ENCODE results near the gene OBP2B. TPM values are rescaled to one million over a fixed set of nuclear protein-coding genes. Genes with fewer than 3 reads are reported as not detected.
"Not testable (repeated sequence)": the region's sequence is repeated elsewhere in the genome, so short reads cannot be mapped to it uniquely, and the experiment has no call there.

OBP2B gene, protein sequence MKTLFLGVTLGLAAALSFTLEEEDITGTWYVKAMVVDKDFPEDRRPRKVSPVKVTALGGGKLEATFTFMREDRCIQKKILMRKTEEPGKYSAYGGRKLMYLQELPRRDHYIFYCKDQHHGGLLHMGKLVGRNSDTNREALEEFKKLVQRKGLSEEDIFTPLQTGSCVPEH
- total RNA-seq (ENCODE audit: low replicate concordance): not detected in 2 replicates
- long read RNA-seq: 0 reads

DNA sequence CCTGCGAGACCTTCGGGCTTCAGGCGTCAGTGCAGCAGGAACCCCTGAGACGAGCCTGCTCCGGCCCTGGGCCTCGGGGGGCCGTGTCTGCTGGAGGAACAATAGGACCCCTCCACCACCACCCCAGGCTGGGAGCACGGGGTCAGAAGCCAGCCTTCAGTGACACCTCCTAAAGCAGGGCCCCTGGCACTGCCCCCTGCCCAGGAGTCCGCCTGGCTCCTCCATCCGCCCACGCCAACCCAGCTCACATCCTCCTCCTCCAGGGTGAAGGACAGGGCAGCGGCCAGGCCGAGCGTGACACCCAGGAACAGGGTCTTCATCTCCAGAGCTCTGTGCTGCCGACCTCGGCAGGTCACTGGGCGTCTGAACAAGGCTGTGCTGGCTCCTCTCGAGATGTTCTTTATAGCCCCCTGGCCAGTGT lies at the start of gene OBP2B:
Gene OBP2B (minus strand): TSS at position 371 of the 421 bp plus-strand sequence. CDS start 51 bp downstream, at position 320.
- not testable (repeated sequence) for H3K27ac Mint-ChIP-seq; H3K4me3 Mint-ChIP-seq; H3K9me3 Mint-ChIP-seq; H3K4me1 Mint-ChIP-seq (ENCODE audit: unreplicated experiment); H3K36me3 Mint-ChIP-seq
- peak; percentile 40 for DNase-seq (ENCODE audit: extremely low spot score, unreplicated experiment)
- peaks cover 24% of the 10 kb centered on the region for H3K27me3 Mint-ChIP-seq

DNA sequence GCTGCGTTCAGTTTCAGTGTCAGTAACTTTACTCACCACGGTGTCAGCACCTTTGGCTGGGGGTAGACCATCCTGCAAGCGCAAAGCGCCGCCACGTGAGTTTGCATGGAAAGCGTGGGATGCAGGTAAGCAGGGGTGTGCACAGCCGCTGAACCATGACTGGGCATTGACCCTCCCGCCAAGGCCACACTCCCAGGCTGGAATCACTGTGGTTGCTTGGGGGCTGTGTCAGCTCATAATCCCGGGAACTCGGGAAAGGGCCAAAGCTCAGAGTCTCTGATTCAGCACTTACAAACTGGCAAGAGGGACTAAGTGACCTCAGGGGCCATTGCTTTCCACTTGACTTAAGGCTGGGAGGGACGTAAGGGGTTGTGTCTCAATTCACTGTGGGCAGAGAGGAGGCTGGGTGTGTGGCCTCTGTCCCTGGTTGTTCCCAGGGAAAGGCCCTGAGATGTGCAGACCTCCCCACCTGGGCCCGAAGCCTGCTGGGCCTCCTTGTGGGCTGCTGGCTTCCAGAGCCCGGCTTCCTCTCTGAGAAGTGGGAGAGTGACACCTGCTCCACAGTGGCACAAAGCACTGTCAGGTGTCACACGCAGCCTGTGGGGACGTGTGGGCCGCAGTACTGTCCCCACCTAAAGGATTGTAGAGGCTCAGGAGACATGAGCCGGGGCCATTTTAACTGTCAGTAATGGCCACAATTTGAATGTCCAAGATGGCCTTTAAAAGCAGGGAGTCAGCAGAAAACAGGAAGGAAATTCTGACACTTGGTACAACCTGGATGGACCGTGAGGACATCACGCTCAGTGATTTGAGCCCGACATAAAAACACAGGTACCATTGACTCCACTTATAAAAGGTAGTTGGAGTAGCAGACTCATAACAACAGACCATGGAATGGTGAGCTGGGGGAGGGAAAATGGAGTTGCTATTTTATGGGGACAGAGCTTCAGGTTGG lies 49.3 kb upstream of the OBP2B start:
- no peak overlapping the region for H3K27ac Mint-ChIP-seq

DNA sequence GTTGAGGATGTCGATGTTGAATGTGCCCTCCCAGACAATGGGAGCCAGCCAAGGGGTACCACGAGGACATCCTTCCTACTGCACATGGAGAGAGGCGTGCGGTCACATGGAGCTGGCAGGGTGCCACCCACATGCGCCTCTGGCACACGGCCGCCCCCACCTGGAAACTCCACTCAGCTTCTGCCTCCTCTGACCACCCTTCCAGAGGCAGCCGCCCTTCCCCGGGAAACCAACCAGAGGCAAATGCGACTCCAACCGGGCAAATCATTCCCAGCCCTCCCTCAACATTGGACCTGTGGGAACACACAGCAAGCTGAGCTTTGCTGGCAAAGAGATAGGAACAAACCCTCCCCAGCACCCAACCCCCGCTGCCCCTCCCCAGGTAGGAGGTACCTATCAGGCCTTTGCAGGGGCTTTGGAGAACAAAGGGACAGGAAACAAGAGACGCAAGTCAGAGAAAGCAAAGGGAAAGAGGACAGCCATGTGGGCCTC lies 48.5 kb upstream of the OBP2B start:
- H3K4me3 Mint-ChIP-seq: no peak overlapping the region
- H3K9me3 Mint-ChIP-seq: no peaks in the 10 kb centered on the region
- no peak overlapping the region for H3K27ac Mint-ChIP-seq
- no peaks in the 10 kb centered on the region for H3K36me3 Mint-ChIP-seq
- peaks cover 6% of the 10 kb centered on the region for H3K4me1 Mint-ChIP-seq (ENCODE audit: unreplicated experiment)
- no peak for DNase-seq (ENCODE audit: extremely low spot score, unreplicated experiment)
- TF ChIP-seq, protein P1, sequence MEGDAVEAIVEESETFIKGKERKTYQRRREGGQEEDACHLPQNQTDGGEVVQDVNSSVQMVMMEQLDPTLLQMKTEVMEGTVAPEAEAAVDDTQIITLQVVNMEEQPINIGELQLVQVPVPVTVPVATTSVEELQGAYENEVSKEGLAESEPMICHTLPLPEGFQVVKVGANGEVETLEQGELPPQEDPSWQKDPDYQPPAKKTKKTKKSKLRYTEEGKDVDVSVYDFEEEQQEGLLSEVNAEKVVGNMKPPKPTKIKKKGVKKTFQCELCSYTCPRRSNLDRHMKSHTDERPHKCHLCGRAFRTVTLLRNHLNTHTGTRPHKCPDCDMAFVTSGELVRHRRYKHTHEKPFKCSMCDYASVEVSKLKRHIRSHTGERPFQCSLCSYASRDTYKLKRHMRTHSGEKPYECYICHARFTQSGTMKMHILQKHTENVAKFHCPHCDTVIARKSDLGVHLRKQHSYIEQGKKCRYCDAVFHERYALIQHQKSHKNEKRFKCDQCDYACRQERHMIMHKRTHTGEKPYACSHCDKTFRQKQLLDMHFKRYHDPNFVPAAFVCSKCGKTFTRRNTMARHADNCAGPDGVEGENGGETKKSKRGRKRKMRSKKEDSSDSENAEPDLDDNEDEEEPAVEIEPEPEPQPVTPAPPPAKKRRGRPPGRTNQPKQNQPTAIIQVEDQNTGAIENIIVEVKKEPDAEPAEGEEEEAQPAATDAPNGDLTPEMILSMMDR (conservative IDR thresholded peaks at IDR 0.05): no peak
- no peaks in the 10 kb centered on the region for H3K27me3 Mint-ChIP-seq

More for the DNA sequence above, 49.3 kb upstream of the OBP2B start:
- Mint-ChIP-seq H3K36me3 (no peaks in the 10 kb centered on the region), H3K4me1 (ENCODE audit: unreplicated experiment) (no peaks in the 10 kb centered on the region), H3K4me3 (no peak overlapping the region), H3K9me3 (no peaks in the 10 kb centered on the region), H3K27me3 (no peaks in the 10 kb centered on the region)
- no peak for DNase-seq (ENCODE audit: extremely low spot score, unreplicated experiment)
- TF ChIP-seq, protein P1 (conservative IDR thresholded peaks at IDR 0.05): no peak

DNA sequence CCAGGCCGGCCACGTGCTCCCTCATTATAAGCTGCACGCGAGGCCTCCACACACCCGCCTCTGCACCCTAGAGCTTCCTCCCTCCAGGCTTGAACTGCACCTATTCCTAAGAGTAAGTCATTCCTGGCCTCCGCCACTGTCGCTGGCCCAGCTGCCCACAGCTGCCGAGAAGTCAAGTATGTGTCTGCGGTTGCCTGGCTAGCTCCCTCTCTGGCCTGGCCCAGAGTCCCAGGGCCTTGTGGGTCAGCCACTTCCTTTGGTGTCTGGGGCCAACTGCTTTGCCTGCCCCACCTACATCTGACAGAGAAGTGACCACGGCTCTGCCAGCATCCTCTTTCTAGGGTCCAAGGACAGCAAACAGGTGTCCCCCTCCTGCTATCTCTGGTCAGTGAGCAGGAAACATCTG lies 47.6 kb upstream of the OBP2B start:
- no peak overlapping the region for H3K27ac Mint-ChIP-seq
- no peak overlapping the region for H3K4me3 Mint-ChIP-seq
- H3K4me1 Mint-ChIP-seq (ENCODE audit: unreplicated experiment): peaks cover 6% of the 10 kb centered on the region

DNA sequence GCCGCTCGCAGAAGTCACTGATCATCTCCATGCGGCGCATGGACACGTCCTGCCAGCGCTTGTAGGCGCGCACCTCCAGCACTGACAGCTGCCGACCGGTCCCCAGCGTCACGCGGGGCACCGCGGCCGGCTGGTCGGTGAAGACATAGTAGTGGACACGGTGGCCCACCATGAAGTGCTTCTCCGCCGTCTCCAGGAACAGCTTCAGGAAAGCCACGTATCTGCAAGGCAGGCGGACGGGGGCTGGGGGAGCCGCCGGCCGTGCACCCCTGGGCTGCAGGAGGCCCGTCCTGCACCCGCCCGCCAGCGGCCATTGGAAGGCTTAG lies 47.0 kb upstream of the OBP2B start:
- Mint-ChIP-seq H3K27me3 (no peaks in the 10 kb centered on the region), H3K4me3 (no peak overlapping the region)
- TF ChIP-seq, protein P1 (conservative IDR thresholded peaks at IDR 0.05): no peak

More for the DNA sequence above, 47.6 kb upstream of the OBP2B start:
- H3K27me3 Mint-ChIP-seq: no peaks in the 10 kb centered on the region
- no peak for DNase-seq (ENCODE audit: extremely low spot score, unreplicated experiment)
- TF ChIP-seq, protein P1 (conservative IDR thresholded peaks at IDR 0.05): no peak
- H3K9me3 Mint-ChIP-seq: no peaks in the 10 kb centered on the region
- no peaks in the 10 kb centered on the region for H3K36me3 Mint-ChIP-seq

More for the DNA sequence above, 47.0 kb upstream of the OBP2B start:
- H3K4me1 Mint-ChIP-seq (ENCODE audit: unreplicated experiment): peaks cover 6% of the 10 kb centered on the region
- H3K27ac Mint-ChIP-seq: no peak overlapping the region
- DNase-seq (ENCODE audit: extremely low spot score, unreplicated experiment): no peak
- H3K36me3 Mint-ChIP-seq: no peaks in the 10 kb centered on the region
- H3K9me3 Mint-ChIP-seq: no peaks in the 10 kb centered on the region
